MM.1S (cell line): Measurements from ENCODE around the gene DHRS7.

Experiments
- EZH2 ChIP-seq: fragments of 300-600 bp; sonication (generic); optimal IDR thresholded peaks from 2 replicates; pipeline ENCODE3; 2017; ENCODE audit warnings: low read depth, mild to moderate bottlenecking, antibody characterized with exemption, low read length, mixed read lengths
- TF ChIP-seq, protein P1 (sequence below): fragments of 300-600 bp; sonication (generic); IDR thresholded peaks from 2 replicates; pipeline ENCODE4 v1.5.1; 2016; ENCODE audit warnings: antibody characterized with exemption, low read length, mixed read lengths

DNA sequence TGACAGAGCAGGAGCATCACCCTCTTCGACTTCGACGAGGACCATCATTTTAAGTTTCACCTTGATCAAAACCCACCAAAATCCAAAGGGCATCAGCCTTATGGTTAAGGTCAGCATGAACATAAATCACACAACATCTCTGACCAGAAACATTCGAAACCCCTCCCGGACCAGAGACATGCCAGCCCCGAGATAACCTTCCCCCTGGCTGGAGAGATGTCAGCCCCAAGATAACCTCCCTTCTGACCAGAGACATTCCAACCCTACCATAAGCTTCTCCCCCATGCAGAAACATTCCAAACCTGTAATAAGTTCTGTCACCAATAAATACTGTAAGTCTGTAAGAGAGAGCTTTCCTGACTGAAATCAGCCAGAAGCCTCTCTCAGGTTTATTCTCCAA lies 67.2 kb downstream of the DHRS7 start:
- TF ChIP-seq, protein P1, sequence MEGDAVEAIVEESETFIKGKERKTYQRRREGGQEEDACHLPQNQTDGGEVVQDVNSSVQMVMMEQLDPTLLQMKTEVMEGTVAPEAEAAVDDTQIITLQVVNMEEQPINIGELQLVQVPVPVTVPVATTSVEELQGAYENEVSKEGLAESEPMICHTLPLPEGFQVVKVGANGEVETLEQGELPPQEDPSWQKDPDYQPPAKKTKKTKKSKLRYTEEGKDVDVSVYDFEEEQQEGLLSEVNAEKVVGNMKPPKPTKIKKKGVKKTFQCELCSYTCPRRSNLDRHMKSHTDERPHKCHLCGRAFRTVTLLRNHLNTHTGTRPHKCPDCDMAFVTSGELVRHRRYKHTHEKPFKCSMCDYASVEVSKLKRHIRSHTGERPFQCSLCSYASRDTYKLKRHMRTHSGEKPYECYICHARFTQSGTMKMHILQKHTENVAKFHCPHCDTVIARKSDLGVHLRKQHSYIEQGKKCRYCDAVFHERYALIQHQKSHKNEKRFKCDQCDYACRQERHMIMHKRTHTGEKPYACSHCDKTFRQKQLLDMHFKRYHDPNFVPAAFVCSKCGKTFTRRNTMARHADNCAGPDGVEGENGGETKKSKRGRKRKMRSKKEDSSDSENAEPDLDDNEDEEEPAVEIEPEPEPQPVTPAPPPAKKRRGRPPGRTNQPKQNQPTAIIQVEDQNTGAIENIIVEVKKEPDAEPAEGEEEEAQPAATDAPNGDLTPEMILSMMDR = no peak
- TF ChIP-seq EZH2 = no peak
